Measurements from ENCODE around the gene ABLIM1.

Gene ABLIM1

GRCh38 chr10:114441107-114441506 is 217.0 kb downstream of the ABLIM1 start:
- DNase-seq (ENCODE audit: low read depth), result no peak

DNA sequence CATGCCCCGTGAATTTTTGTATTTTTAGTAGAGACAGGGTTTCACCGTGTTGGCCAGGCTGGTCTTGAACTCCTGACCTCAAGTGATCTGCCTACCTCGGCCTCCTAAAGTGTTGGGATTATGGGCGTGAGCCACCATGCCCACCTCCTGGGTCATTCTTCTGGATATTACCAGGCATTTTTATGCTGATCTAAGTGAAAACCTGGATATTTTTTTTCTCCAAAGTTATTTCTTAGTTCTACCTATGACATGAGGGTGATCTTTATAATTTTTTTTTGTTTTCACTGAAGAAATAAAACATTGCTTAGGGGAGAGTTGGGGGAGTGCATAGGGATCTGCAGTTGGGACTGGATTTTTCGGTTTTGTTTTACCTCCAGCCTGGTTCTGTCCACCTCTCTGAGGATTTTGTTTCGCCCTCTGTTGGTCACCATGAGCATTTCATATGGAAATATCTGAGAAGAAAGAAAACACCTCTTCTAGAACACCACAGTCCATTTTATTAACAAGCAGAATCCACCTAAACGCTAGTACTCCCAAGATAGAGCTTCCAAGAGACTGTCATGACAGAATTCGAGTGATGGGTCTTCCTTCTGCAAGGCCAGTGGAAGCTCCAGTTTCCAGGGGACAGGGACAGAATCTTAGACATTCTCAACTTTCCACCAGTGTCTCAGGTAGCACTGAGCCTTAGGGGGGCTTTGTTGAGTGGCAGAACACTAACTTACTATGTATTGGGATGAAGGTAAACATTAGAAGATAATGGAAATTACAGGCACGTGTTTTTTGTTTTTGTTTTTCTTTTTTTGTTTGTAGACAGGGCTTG is 220.4 kb downstream of the ABLIM1 start:
- no peak for DNase-seq (ENCODE audit: low read depth)

- DNase-seq (ENCODE audit: low read depth), result no peak
Measured at GRCh38 chr10:114436941-114437340, 221.1 kb downstream of the ABLIM1 start.

GRCh38 chr10:114432566-114433093 is 225.4 kb downstream of the ABLIM1 start:
- DNase-seq (ENCODE audit: low read depth), result no peak

DNA sequence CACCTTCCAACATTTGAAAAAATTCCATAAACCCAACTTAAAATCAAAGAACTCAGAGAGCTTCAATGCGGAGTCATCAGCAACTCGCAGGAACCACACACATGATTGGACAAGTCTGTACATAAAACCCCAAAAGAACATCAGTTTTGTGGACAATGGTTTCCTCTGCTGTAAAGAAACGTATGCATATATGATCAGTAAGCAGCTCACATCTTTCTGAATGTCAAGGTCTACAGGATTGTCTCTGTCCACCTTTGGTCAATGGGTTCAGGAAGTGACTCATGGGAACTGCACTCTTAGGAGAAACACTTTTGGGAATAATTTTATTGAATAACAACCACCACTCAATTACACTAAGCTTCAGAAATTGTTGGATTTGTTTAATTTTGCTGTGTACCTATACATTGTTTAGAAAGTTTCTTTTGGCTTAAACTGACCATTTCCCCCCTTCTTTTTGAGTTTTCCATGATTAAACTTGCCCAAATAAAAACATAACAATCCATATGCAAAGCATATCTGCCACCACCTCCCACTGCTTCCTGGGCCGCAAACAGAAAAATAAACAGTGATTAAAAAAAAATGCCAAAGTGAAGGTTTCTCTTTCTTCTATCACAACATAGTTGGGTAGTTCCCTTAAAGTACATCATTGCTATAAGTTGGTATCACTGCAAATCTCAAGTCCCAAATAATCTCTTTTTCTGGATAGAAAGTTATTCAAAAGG is 226.5 kb downstream of the ABLIM1 start:
- DNase-seq (ENCODE audit: low read depth), result no peak

- DNase-seq (ENCODE audit: low read depth), result no peak
Measured at GRCh38 chr10:114430688-114431413, 227.2 kb downstream of the ABLIM1 start.

- no peak for DNase-seq (ENCODE audit: low read depth)
Measured at GRCh38 chr10:114429581-114430335, 228.3 kb downstream of the ABLIM1 start.

GRCh38 chr10:114427124-114427852 is 230.8 kb downstream of the ABLIM1 start:
- no peak for DNase-seq (ENCODE audit: low read depth)

DNA sequence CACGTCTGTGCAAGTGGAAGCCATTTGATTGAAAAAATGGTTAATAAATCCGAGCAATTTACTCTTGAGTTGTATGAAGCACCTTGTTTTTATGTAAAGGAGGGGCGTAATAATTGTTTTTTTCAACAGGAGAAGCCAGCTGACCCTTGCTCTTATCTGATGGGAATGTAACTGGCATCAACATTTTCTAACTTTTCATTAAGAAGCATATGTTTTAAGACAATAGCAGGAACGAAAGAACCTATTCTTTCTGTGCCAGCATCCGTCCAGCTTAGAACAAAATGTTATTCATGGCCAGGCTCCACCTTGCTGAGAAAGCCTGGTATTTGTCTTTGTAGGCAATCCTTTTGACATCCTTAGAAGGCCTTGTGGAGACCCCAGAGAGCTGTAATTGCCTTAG is 231.6 kb downstream of the ABLIM1 start:
- no peak for DNase-seq (ENCODE audit: low read depth)

DNA sequence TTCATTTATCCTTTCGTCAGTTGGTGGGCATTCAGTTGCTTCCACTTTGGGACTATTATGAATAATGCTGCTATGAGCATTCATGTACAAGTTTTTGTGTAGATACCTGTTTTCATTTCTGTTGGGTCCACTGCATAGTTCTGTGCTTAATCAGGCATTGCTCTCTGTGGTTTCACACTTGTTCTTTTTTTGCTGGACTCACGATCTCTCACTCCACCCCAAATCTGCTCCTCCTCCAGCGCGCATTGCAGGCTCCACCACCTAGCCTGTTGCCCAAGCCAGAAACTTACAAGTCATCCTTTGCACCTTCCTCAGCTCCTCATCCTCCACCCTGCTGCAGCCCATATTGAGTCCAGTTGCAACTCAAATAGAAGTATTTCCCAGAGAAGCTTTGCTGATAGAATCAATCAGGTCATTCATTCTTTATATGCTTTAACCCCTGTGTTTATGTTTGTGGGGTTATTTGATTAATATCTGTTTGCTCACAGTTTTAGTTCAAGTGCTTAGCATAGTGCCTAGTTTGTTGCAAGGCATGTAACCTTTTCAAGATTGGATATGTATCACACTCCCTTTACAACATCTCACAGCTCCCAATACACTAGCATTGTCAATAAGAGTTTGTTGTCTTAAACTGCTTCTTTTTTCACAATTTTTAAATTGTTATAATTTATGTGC is 237.1 kb downstream of the ABLIM1 start:
- DNase-seq (ENCODE audit: low read depth), result no peak

DNA sequence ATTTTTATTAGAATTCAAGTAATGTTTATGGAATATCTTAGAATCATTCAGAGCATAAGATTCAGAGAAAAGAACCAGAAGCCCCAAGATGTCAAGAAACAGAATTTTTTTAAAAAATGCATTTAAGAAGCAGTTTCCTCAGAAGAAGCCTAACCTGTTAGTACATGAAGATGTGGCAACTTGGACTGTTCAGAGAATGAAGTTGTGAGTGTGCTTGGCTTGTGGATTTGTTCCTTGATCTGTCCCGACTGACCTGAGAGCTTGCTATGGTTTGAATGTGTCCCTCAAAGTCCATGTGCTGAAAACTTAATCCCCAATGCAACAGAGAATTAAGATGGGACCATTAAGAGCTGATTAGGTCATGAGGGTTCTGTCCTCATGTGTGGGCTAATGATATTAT is 240.0 kb downstream of the ABLIM1 start:
- DNase-seq (ENCODE audit: low read depth), result no peak

- DNase-seq (ENCODE audit: low read depth), result no peak
Measured at GRCh38 chr10:114412907-114413797, 244.9 kb downstream of the ABLIM1 start.

GRCh38 chr10:114408968-114409444 is 249.1 kb downstream of the ABLIM1 start:
- DNase-seq (ENCODE audit: low read depth), result no peak

DNA sequence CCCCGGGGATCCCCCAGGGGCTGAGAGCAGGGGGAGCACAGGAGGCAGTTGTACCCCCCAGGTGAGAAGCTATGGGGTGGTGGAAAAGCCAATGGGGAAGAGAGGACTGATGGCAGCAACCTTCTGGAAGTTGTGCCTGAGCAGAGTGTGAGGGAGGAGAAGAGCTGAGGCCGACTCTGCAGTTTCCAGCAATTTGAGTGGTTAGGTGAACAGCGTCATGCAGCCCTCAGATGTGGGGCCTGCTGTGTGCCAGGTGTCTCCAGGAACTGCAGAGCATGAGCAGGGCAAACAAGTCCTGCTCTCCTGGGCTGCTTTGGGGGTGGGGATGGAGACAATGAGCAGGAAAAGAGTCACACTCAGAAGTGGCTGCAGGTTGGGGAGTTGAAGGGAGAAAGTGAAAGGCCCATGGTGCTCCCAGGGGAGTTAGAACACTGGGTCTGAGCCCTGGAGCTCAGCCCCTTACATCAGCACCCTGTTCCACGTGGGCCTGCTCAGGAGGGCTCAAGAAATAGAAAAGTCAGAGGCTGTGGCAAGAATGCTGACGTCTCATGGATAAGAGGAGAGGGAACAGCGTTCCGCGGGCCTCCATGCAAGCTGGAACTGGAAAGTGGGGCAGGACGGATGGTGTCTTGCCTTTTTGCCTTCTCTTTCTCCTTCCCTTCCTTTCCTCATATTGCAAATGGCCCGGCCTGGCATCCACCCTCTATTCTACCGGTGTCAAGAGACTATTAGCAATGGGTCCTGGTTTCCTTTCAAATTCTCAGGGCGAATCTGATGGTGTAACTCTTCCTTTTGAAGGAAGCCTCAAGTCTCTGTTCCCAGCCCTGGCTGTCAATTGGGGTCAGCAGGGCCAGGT is 249.7 kb downstream of the ABLIM1 start:
- no peak for DNase-seq (ENCODE audit: low read depth)

DNA sequence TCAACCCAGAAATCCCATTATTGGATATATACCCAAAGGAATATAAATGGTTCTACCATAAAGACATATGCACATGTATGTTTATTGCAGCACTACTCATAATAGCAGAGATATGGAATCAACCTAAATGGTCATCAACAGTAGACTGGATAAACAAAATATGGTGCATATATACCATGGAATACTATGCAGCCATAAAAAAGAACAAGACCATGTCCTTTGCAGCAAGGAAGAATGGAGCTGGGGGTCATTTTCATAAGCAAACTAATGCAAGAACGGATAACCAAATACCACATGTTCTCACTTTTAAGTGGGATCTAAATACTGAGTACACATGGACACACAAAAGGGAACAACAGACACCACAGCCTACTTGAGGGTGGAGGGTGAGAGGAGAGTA is 251.6 kb downstream of the ABLIM1 start:
- no peak for DNase-seq (ENCODE audit: low read depth)

GRCh38 chr10:114405011-114405350 is 253.1 kb downstream of the ABLIM1 start:
- DNase-seq (ENCODE audit: low read depth), result no peak

GRCh38 chr10:114404171-114405010 is 253.7 kb downstream of the ABLIM1 start, which contains the start of gene AFAP1L2:
Gene AFAP1L2, minus strand, starts transcription at chr10:114404502. Its CDS starts 47 bp downstream, at chr10:114404455.
- DNase-seq (ENCODE audit: low read depth), result no peak

Data from stimulated activated CD8-positive, alpha-beta memory T cell treated with anti-CD3 and anti-CD28 coated beads, Interleukin-7, amount 100 ng/mL, for 24 hours (primary cell).